ENCODE results near the gene AGXT2.

Gene AGXT2

DNA sequence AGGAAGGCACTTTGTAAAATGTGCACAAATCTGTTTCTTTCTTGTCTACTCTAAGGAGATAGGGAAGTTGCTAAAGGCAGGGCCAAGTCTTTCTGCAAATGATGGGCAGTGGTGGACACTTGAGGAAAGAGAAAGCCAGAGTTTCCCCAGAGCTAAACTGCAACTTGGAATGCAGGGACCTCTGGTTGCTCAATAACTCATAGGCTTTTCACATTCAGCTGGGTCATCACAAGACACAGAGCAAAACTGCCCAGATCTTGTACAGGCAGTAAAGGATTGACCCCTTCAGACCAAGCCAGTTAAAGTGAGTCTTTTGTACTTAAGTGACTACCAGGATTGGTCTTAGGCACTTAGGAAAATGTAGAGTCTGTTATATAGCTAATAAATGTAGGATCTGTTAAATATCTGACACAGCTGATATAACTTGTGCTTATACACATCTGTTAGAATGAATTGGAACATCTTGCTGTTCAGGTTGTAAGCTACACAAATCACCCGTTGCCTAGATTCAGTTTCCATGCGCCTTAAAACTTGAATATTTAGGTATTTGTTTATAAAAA is 13.5 kb upstream of the AGXT2 start:
- Mint-ChIP-seq H3K27me3 (ENCODE audit: low read depth) (no peaks in the 10 kb centered on the region), H3K4me1 (peaks cover 29% of the 10 kb centered on the region), H3K36me3 (ENCODE audit: low read depth) (no peaks in the 10 kb centered on the region), H3K9me3 (no peaks in the 10 kb centered on the region), H3K27ac (peak overlapping the region in 1 of 3 experiments; percentile 67), H3K4me3 (no peak overlapping the region)
- TF ChIP-seq, protein P1, sequence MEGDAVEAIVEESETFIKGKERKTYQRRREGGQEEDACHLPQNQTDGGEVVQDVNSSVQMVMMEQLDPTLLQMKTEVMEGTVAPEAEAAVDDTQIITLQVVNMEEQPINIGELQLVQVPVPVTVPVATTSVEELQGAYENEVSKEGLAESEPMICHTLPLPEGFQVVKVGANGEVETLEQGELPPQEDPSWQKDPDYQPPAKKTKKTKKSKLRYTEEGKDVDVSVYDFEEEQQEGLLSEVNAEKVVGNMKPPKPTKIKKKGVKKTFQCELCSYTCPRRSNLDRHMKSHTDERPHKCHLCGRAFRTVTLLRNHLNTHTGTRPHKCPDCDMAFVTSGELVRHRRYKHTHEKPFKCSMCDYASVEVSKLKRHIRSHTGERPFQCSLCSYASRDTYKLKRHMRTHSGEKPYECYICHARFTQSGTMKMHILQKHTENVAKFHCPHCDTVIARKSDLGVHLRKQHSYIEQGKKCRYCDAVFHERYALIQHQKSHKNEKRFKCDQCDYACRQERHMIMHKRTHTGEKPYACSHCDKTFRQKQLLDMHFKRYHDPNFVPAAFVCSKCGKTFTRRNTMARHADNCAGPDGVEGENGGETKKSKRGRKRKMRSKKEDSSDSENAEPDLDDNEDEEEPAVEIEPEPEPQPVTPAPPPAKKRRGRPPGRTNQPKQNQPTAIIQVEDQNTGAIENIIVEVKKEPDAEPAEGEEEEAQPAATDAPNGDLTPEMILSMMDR (IDR thresholded peaks at IDR 0.05; ENCODE audit: unreplicated experiment in 3 of 3) = no peak

DNA sequence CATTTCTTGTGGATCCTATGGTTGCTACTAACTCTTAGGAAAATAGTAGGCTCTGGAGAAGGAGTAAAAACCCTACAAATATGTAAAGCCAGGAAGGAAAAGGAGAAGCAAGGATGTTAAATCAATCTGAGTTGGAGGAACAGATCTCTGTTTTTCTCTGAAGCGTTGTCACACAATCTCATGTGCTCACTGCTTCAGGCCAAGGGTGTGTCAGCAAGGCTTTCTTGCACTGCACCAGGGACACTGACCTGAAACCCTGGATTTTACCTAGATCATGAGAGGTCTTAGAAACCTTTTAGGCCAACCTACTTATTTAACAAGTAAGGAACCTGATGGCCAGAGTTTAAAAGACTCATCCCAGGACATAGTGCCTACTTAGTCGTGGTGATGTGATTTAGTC is 12.5 kb upstream of the AGXT2 start:
- TF ChIP-seq, protein P1 (IDR thresholded peaks at IDR 0.05; ENCODE audit: unreplicated experiment in 3 of 3) = no peak
- no peak overlapping the region for H3K4me3 Mint-ChIP-seq
- peaks cover 29% of the 10 kb centered on the region for H3K4me1 Mint-ChIP-seq
- H3K9me3 Mint-ChIP-seq = no peaks in the 10 kb centered on the region
- peak overlapping the region in 1 of 3 experiments; percentile 45 for H3K27ac Mint-ChIP-seq
- H3K36me3 Mint-ChIP-seq (ENCODE audit: low read depth) = no peaks in the 10 kb centered on the region
- H3K27me3 Mint-ChIP-seq (ENCODE audit: low read depth) = no peaks in the 10 kb centered on the region

DNA sequence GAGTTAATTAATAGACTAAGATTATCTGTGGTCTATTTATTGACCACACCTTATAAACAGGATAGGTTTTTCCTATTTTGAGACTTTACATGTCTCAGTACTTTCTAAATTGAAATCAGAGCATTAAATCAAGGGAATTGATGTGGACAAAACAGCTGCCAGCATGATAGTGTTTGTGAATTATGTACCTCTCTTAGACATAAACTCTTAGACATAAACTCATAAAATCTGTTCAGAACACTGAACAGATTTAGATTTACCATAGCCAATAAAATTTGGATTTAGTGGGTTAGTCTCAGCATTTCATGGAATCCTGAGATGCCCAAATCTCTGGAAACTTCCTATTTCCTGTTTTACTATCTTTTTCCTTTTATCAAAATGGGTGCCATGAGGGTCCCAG is 11.5 kb upstream of the AGXT2 start:
- TF ChIP-seq, protein P1 (IDR thresholded peaks at IDR 0.05; ENCODE audit: unreplicated experiment in 3 of 3) = no peak
- Mint-ChIP-seq H3K4me1 (peaks cover 24% of the 10 kb centered on the region), H3K4me3 (no peak overlapping the region), H3K27me3 (ENCODE audit: low read depth) (no peaks in the 10 kb centered on the region), H3K9me3 (no peaks in the 10 kb centered on the region), H3K27ac (peak overlapping the region in 1 of 3 experiments; percentile 42), H3K36me3 (ENCODE audit: low read depth) (no peaks in the 10 kb centered on the region)

DNA sequence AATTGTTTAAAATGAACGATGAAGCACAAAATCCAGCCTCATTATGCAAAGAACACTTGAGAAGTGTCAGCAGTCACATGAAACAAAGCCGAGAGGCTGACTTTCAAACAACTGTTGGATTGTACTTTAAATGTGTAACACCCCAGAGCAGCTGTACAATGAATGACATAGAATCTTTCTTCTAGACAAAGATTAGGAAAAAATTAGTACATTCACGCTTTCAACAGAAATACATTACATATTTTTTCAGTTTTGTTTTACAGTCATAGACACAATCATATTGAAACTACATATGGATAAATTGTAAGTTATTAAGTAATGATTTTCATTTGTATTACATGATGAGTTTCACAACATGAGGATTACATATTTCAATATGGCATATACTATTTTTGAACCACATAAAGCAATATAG is 10.6 kb upstream of the AGXT2 start:
- Mint-ChIP-seq H3K36me3 (ENCODE audit: low read depth) (no peaks in the 10 kb centered on the region), H3K27me3 (ENCODE audit: low read depth) (no peaks in the 10 kb centered on the region)
- TF ChIP-seq, protein P1 (IDR thresholded peaks at IDR 0.05; ENCODE audit: unreplicated experiment in 3 of 3) = no peak

DNA sequence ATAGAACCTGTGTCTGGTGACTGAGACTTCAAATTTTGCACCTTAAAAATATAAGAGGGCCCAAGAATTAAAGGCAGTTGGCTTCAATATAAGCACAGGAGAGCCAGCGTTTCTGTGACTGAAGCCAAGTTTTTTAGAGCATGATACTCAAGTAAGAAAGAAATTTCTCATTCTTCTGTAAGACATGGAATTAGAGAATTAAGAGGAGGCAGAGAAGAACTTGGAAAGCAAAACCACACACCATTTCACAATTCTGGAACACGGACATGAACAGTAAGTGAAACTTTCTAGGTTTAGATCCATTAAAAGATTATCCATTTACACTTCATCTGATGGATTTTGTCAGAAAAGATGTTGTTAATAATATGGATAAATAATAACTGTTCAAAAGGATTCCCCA is 8.9 kb upstream of the AGXT2 start:
- Mint-ChIP-seq H3K4me3 (no peak overlapping the region), H3K27ac (peak overlapping the region in 1 of 3 experiments; percentile 10), H3K9me3 (no peaks in the 10 kb centered on the region), H3K27me3 (ENCODE audit: low read depth) (no peaks in the 10 kb centered on the region), H3K36me3 (ENCODE audit: low read depth) (no peaks in the 10 kb centered on the region), H3K4me1 (peaks cover 11% of the 10 kb centered on the region)
- TF ChIP-seq, protein P1 (IDR thresholded peaks at IDR 0.05; ENCODE audit: unreplicated experiment in 3 of 3) = no peak

More for the DNA sequence above, 10.6 kb upstream of the AGXT2 start:
- Mint-ChIP-seq H3K4me3 (no peak overlapping the region), H3K4me1 (peaks cover 19% of the 10 kb centered on the region), H3K27ac (peak overlapping the region; percentile 42 to 74 (median 63)), H3K9me3 (no peaks in the 10 kb centered on the region)

DNA sequence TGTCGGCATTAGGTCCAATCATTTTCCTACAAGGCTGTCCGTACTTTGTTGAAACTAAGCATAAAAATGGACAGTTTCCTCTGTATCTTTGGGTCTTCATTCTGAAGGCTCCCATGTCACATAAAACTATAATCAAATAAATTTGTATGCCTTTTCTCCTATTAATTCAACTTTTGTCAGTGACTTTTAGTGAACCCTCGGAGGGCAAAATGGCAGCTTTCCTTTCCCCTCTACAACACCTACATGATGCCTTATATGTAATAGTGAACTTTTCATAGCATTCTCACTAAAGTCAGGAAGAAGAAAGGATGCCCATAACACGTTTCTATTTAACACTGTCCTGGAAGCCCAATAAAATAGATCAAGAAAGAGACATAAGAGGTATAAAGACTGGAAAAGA is 5.1 kb upstream of the AGXT2 start:
- TF ChIP-seq, protein P1 (IDR thresholded peaks at IDR 0.05; ENCODE audit: unreplicated experiment in 3 of 3) = no peak

More for the DNA sequence above, 5.1 kb upstream of the AGXT2 start:
- Mint-ChIP-seq H3K4me1 (peaks cover 1% of the 10 kb centered on the region), H3K4me3 (no peak overlapping the region), H3K36me3 (ENCODE audit: low read depth) (no peaks in the 10 kb centered on the region), H3K27me3 (ENCODE audit: low read depth) (no peaks in the 10 kb centered on the region), H3K27ac (no peak overlapping the region), H3K9me3 (peaks cover 4% of the 10 kb centered on the region)
